H9 (cell line): ENCODE results near the gene MIA3. TPM values are rescaled to one million over a fixed set of nuclear protein-coding genes. Genes with fewer than 3 reads are reported as not detected.

Experiments
- DNase-seq: peaks from one replicate; pipeline ENCODE4 v3.0.0-alpha.2; 2017
- H2AFZ ChIP-seq: one replicate; pipeline ENCODE4 v1.6.1; 2013; ENCODE audit warnings: mild to moderate bottlenecking, low read length, control low read depth, moderate library complexity
- H2AK5ac ChIP-seq: 2 replicates; pipeline ENCODE4 v1.6.1; 2013; ENCODE audit warnings: low read length, control low read depth, mixed read lengths; ENCODE audit not compliant: insufficient read length
- H2BK120ac ChIP-seq: one replicate; pipeline ENCODE4 v1.6.1; 2013; ENCODE audit warnings: low read depth, mild to moderate bottlenecking, low read length, control low read depth, inconsistent platforms; ENCODE audit not compliant: poor library complexity, severe bottlenecking
- H2BK12ac ChIP-seq: 2 replicates; pipeline ENCODE4 v1.6.1; 2013; ENCODE audit warnings: low read length, control low read depth, mixed read lengths, low read depth; ENCODE audit not compliant: insufficient read length
- H2BK15ac ChIP-seq: 2 replicates; pipeline ENCODE4 v1.6.1; 2013; ENCODE audit warnings: low read depth, low read length, control low read depth
- H2BK20ac ChIP-seq: one replicate; pipeline ENCODE4 v1.6.1; 2013; ENCODE audit warnings: low read depth, mild to moderate bottlenecking, low read length, control low read depth, inconsistent platforms; ENCODE audit not compliant: poor library complexity, severe bottlenecking
- H2BK5ac ChIP-seq: 2 replicates; pipeline ENCODE4 v1.6.1; 2013; ENCODE audit warnings: low read length, control low read depth, mixed read lengths; ENCODE audit not compliant: insufficient read length
- H3K14ac ChIP-seq: 2 replicates; pipeline ENCODE4 v1.6.1; 2013; ENCODE audit warnings: low read length, control low read depth; ENCODE audit not compliant: insufficient read depth
- H3K18ac ChIP-seq: 2 replicates; pipeline ENCODE4 v1.6.1; 2013; ENCODE audit warnings: low read depth, mild to moderate bottlenecking, mixed read lengths, low read length, control low read depth; ENCODE audit not compliant: insufficient read length
- H3K23ac ChIP-seq: 2 replicates; pipeline ENCODE4 v1.6.1; 2013; ENCODE audit warnings: low read length, control low read depth, mixed read lengths, low read depth; ENCODE audit not compliant: insufficient read length
- H3K23me2 ChIP-seq: 2 replicates; pipeline ENCODE4 v1.6.1; 2013; ENCODE audit warnings: low read depth, mild to moderate bottlenecking, mixed read lengths, low read length, control low read depth; ENCODE audit not compliant: insufficient read length, poor library complexity, severe bottlenecking
- H3K27ac ChIP-seq: 2 replicates; pipeline ENCODE4 v1.5.1; 2013; ENCODE audit warnings: low read length, control low read depth, mixed read lengths, low read depth; ENCODE audit not compliant: insufficient read length
- H3K27me3 ChIP-seq: 2 replicates; pipeline ENCODE4 v1.6.1; 2013; ENCODE audit warnings: low read length, control low read depth, inconsistent platforms; ENCODE audit not compliant: insufficient read depth
- H3K4ac ChIP-seq: 2 replicates; pipeline ENCODE4 v1.6.1; 2013; ENCODE audit warnings: low read depth, mild to moderate bottlenecking, control low read depth, inconsistent platforms, low read length, moderate library complexity
- H3K4me1 ChIP-seq: 2 replicates; pipeline ENCODE4 v1.6.1; 2013; ENCODE audit warnings: low read length, control low read depth, inconsistent platforms; ENCODE audit not compliant: insufficient read depth
- H3K4me2 ChIP-seq: 2 replicates; pipeline ENCODE4 v1.6.1; 2013; ENCODE audit warnings: low read length, control low read depth, mixed read lengths; ENCODE audit not compliant: insufficient read length, insufficient read depth
- H3K56ac ChIP-seq: 2 replicates; pipeline ENCODE4 v1.6.1; 2013; ENCODE audit warnings: low read depth, mild to moderate bottlenecking, mixed read lengths, low read length, control low read depth; ENCODE audit not compliant: insufficient read length
- H3K79me1 ChIP-seq: 2 replicates; pipeline ENCODE4 v1.6.1; 2013; ENCODE audit warnings: low read depth, mild to moderate bottlenecking, moderate library complexity, low read length, control low read depth, inconsistent platforms; ENCODE audit not compliant: insufficient read depth, poor library complexity, severe bottlenecking
- H3K79me2 ChIP-seq: 2 replicates; pipeline ENCODE4 v1.6.1; 2013; ENCODE audit warnings: low read length, control low read depth, inconsistent platforms; ENCODE audit not compliant: insufficient read depth
- H3K9ac ChIP-seq: 2 replicates; pipeline ENCODE4 v1.6.1; 2013; ENCODE audit warnings: low read length, control low read depth, mixed read lengths; ENCODE audit not compliant: insufficient read length; ENCODE audit errors: extremely low read depth
- H3K9me3 ChIP-seq: one replicate; pipeline ENCODE4 v1.6.1; 2013; ENCODE audit warnings: low read depth, low read length, inconsistent platforms; ENCODE audit not compliant: control insufficient read depth
- H3T11ph ChIP-seq: one replicate; pipeline ENCODE4 v1.6.1; 2013; ENCODE audit warnings: mild to moderate bottlenecking, low read length, control low read depth, inconsistent platforms
- H4K20me1 ChIP-seq: one replicate; pipeline ENCODE4 v1.6.1; 2013; ENCODE audit not compliant: control insufficient read depth, insufficient read length, insufficient read depth
- H4K5ac ChIP-seq: 2 replicates; pipeline ENCODE4 v1.6.1; 2013; ENCODE audit warnings: low read depth, mild to moderate bottlenecking, mixed read lengths, low read length, control low read depth; ENCODE audit not compliant: insufficient read length
- H4K8ac ChIP-seq: replicated peaks from 2 replicates; pipeline ENCODE4 v1.6.1; 2013; ENCODE audit warnings: low read length, control low read depth, mixed read lengths, low read depth; ENCODE audit not compliant: insufficient read length
- H4K91ac ChIP-seq: 2 replicates; pipeline ENCODE4 v1.6.1; 2013; ENCODE audit warnings: low read depth, mild to moderate bottlenecking, moderate library complexity, mixed read lengths, low read length, control low read depth; ENCODE audit not compliant: insufficient read length
- H3K27ac Mint-ChIP-seq, 3 experiments: 2 replicates in 2 of 3; 3 replicates in 1 of 3; pipeline ENCODE4 v1.8.0; 2020 to 2021; ENCODE audit warnings: mixed read lengths in 3 of 3, mild to moderate bottlenecking in 1 of 3, moderate library complexity in 1 of 3
- H3K27me3 Mint-ChIP-seq: 2 replicates; pipeline ENCODE4 v1.8.0; 2021; ENCODE audit warnings: low read depth, mild to moderate bottlenecking, moderate library complexity, mixed read lengths
- H3K36me3 Mint-ChIP-seq, 3 experiments: 2 replicates in 2 of 3; 3 replicates in 1 of 3; pipeline ENCODE4 v1.8.0; 2020 to 2021; ENCODE audit warnings: low read depth in 3 of 3, mixed read lengths in 3 of 3; ENCODE audit not compliant: insufficient read depth in 1 of 3
- H3K4me1 Mint-ChIP-seq, 2 experiments: 2 replicates each; pipeline ENCODE4 v1.8.0; 2020; ENCODE audit warnings: mixed read lengths in 2 of 2
- H3K4me3 Mint-ChIP-seq, 2 experiments: 2 replicates in 1 of 2; 3 replicates in 1 of 2; pipeline ENCODE4 v1.8.0; 2020 to 2021; ENCODE audit warnings: mild to moderate bottlenecking in 2 of 2, mixed read lengths in 2 of 2, moderate library complexity in 1 of 2
- H3K9me3 Mint-ChIP-seq, 2 experiments: 2 replicates in 1 of 2; 3 replicates in 1 of 2; pipeline ENCODE4 v1.8.0; 2020; ENCODE audit warnings: mild to moderate bottlenecking in 2 of 2, mixed read lengths in 2 of 2, moderate library complexity in 1 of 2
- WGBS: extraction: QIAGEN DNeasy Blood & Tissue Kit; methylation state at CpG from one replicate; pipeline ENCODE4 v1.1.7; 2013; ENCODE audit warnings: missing lambda C conversion rate, low lambda C conversion rate, mixed read lengths; ENCODE audit not compliant: insufficient read length; ENCODE audit errors: extremely low coverage; 5-methylcytosine and 5-hydroxymethylcytosine counted together
- total RNA-seq: library from RNA; stranded (reverse); gene quantifications from 2 replicates; pipeline ENCODE4 v1.2.1, GENCODE V29; 2021
- TF ChIP-seq, protein P1 (sequence below): fragments of 200-600 bp; sonication (generic); conservative IDR thresholded peaks from 3 replicates; pipeline ENCODE4 v1.8.0; 2021; ENCODE audit warnings: antibody characterized with exemption, mild to moderate bottlenecking

The MIA3 gene
- total RNA-seq, 1 experiment from 2014 or later = 55.5 TPM

GRCh38 chr1:222622765-222623164, 4.9 kb downstream of the MIA3 start:
- Histone ChIP-seq H4K8ac (no peak overlapping the region), H3K4me2 (no peak overlapping the region), H3K18ac (no peak overlapping the region), H4K20me1 (no peaks in the 10 kb centered on the region), H3K27me3 (no peaks in the 10 kb centered on the region), H2AK5ac (no peak overlapping the region), H3K4ac (no peak overlapping the region), H3K9ac (no peak overlapping the region), H3K56ac (no peak overlapping the region), H2BK20ac (no peak overlapping the region), H3K4me1 (no peaks in the 10 kb centered on the region), H2BK15ac (no peak overlapping the region), H3K9me3 (no peaks in the 10 kb centered on the region), H3K27ac (no peak overlapping the region), H2AFZ (no peak overlapping the region), H3K14ac (no peak overlapping the region), H4K5ac (no peak overlapping the region), H3K79me1 (no peaks in the 10 kb centered on the region), H3K23me2 (peaks cover 7% of the 10 kb centered on the region), H2BK12ac (no peak overlapping the region), H2BK5ac (no peak overlapping the region), H3T11ph (no peak overlapping the region), H3K23ac (no peak overlapping the region), H3K79me2 (peaks cover 3% of the 10 kb centered on the region; the same call in 1 of the 2 replicates), H2BK120ac (no peak overlapping the region), H4K91ac (no peak overlapping the region)
- Mint-ChIP-seq H3K4me3 (no peak overlapping the region), H3K9me3 (no peaks in the 10 kb centered on the region), H3K36me3 (peaks cover 21 to 52% (median 47%) of the 10 kb centered on the region in 3 experiments; a peak in 6 of 7 replicates), H3K4me1 (peaks cover 6 to 10% of the 10 kb centered on the region in 2 experiments; a peak in 3 of 4 replicates), H3K27me3 (no peaks in the 10 kb centered on the region), H3K27ac (no peak overlapping the region)
- WGBS = no CpG with 5 or more reads among the region's 5 CpGs
- DNase-seq = no peak
- TF ChIP-seq, protein P1, sequence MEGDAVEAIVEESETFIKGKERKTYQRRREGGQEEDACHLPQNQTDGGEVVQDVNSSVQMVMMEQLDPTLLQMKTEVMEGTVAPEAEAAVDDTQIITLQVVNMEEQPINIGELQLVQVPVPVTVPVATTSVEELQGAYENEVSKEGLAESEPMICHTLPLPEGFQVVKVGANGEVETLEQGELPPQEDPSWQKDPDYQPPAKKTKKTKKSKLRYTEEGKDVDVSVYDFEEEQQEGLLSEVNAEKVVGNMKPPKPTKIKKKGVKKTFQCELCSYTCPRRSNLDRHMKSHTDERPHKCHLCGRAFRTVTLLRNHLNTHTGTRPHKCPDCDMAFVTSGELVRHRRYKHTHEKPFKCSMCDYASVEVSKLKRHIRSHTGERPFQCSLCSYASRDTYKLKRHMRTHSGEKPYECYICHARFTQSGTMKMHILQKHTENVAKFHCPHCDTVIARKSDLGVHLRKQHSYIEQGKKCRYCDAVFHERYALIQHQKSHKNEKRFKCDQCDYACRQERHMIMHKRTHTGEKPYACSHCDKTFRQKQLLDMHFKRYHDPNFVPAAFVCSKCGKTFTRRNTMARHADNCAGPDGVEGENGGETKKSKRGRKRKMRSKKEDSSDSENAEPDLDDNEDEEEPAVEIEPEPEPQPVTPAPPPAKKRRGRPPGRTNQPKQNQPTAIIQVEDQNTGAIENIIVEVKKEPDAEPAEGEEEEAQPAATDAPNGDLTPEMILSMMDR = no peak
